GM06990 (cell line): ENCODE results near the gene UBQLN3.

ENCODE experiments used
- DNase-seq: peaks from one replicate; pipeline ENCODE4 v3.0.0-alpha.2; 2011; ENCODE audit not compliant: insufficient read length; ENCODE audit errors: extremely low read depth
- H3K27me3 ChIP-seq: replicated peaks from 2 replicates; pipeline ENCODE4 v1.6.0; 2011; ENCODE audit warnings: low read length; ENCODE audit not compliant: control insufficient read depth, insufficient read depth
- H3K36me3 ChIP-seq: 2 replicates; pipeline ENCODE4 v1.5.1; 2011; ENCODE audit warnings: low read length; ENCODE audit not compliant: control insufficient read depth, insufficient read depth
- H3K4me3 ChIP-seq: replicated peaks from 2 replicates; pipeline ENCODE4 v1.5.1; 2011; ENCODE audit warnings: low read depth, mild to moderate bottlenecking, control low read depth, low read length
- CTCF ChIP-seq: IDR thresholded peaks from 2 replicates; pipeline ENCODE4 v1.5.1; 2011; ENCODE audit warnings: low read length, control low read depth, mild to moderate bottlenecking, inconsistent platforms; ENCODE audit not compliant: insufficient read depth, poor library complexity, severe bottlenecking

UBQLN3 gene

GRCh38 chr11:5467527-5467926 is 42.2 kb downstream of the UBQLN3 start:
- no peak for TF ChIP-seq CTCF
- H3K27me3 ChIP-seq: no peaks in the 10 kb centered on the region; the same call in 1 of the 2 replicates
- no peak for DNase-seq
- H3K36me3 ChIP-seq: no peaks in the 10 kb centered on the region
- no peak overlapping the region for H3K4me3 ChIP-seq

DNA sequence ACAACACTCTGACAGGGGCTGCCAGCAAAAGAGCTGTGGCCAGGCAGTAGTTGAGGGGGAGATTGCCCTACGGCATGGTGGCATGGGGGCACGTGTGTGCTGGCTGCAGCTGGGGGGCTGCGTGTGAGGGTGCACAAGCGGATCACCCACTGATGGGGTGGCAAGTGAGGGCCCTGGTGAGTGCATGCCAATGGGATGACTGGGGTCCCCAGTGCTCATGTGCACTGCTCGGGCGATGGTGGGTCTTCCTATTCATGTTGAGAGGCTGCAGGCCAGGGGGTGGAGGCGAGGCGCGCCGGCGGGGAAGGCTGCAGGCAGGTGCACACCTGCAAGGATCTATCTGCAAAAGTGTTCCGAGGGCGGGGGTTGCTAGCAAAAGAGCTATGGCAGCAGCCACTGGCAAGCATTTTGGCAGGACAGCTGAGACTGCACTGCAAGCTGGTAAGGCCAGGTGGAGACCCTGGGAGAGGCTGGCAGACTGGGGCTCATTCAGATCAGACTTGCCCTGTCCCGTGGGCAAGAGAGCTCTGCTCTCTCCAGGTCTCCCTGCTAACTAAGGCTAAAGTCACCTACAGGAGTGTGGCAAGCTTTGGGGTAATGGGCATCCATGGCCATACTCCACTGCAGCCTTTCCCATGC is 48.7 kb downstream of the UBQLN3 start:
- no peak for TF ChIP-seq CTCF
- no peak overlapping the region for H3K4me3 ChIP-seq
- no peaks in the 10 kb centered on the region for H3K36me3 ChIP-seq
- DNase-seq: no peak
- no peaks in the 10 kb centered on the region for H3K27me3 ChIP-seq
